Nephron progenitor cell (in vitro differentiated cells): ENCODE measurements around the gene CEP63.

Source experiments
- DNase-seq: peaks from one replicate; pipeline ENCODE4 v3.0.0; 2021
- H3K27ac Mint-ChIP-seq: 2 replicates; pipeline ENCODE4 v1.8.0; 2021; ENCODE audit warnings: mild to moderate bottlenecking, moderate library complexity, mixed read lengths
- H3K27me3 Mint-ChIP-seq: 2 replicates; pipeline ENCODE4 v1.8.0; 2021; ENCODE audit warnings: mild to moderate bottlenecking, low read depth, mixed read lengths; ENCODE audit not compliant: poor library complexity
- H3K36me3 Mint-ChIP-seq: 2 replicates; pipeline ENCODE4 v1.8.0; 2021; ENCODE audit warnings: low read depth, mixed read lengths
- H3K4me1 Mint-ChIP-seq: 2 replicates; pipeline ENCODE4 v1.8.0; 2021; ENCODE audit warnings: mixed read lengths
- H3K4me3 Mint-ChIP-seq: 2 replicates; pipeline ENCODE4 v1.8.0; 2021; ENCODE audit warnings: mild to moderate bottlenecking, moderate library complexity, mixed read lengths
- H3K9me3 Mint-ChIP-seq: 2 replicates; pipeline ENCODE4 v1.8.0; 2021; ENCODE audit warnings: mild to moderate bottlenecking, moderate library complexity, mixed read lengths
- CTCF ChIP-seq: fragments of 200-600 bp; sonication (generic); IDR thresholded peaks from 2 replicates; pipeline ENCODE4 v1.5.0; 2021; ENCODE audit warnings: antibody characterized with exemption

Gene CEP63

DNA sequence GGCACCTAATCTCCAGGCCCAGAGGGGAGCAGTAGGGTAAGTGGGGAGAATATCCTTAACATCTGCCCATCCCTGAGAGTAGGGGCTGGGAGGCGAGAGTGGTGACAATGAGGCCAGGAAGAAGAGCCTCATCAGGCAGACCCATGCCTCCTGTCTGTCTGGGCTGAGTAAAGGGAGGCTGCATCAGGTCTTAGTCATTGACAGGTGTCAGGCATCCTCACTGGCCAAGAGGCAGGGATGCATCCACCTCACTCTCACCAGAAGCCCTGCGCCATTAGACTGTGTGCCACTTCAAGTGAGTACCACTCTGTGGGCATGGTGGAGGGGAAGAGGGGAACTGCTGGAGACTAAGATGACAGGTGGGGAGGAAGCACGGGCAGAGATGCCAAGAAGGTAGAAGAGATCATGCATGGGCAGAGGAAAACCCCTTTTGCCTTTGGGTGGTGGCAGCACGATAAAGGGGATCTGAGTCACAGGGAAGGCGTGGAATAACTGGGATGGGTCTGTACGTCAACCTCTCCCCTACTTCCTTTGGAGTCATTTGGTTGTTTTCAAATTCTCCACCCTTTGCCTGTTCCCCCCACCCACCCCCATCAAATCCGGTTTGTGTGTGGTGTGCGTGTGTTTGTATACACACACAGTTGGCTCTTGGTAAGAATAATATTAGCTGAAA is 14.2 kb upstream of the CEP63 start:
- Mint-ChIP-seq H3K36me3 (no peaks in the 10 kb centered on the region), H3K27me3 (no peaks in the 10 kb centered on the region), H3K4me3 (no peak overlapping the region), H3K9me3 (no peaks in the 10 kb centered on the region), H3K27ac (no peak overlapping the region), H3K4me1 (peaks cover 41% of the 10 kb centered on the region)
- TF ChIP-seq CTCF: no peak
- DNase-seq: no peak

DNA sequence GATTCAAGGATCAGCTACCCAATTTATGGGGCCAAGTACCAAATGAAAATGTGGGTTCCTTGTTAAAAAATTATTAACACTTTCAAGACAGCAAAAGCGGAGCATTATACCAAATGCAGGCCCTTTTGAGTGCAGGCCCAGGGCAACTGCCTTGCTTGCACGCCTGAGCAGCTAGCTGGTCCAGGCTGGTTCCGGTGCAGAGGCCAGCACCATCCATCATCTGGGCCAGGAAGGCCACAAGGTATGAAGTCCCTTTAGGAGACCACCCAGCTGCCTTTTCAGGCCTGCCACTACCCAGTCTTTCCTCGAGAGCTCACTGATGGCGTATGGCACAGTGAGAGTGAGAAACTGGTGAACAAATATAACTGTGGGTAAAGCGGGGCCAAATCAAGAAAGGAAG is 13.0 kb upstream of the CEP63 start:
- no peak overlapping the region for H3K27ac Mint-ChIP-seq
- peaks cover 36% of the 10 kb centered on the region for H3K4me1 Mint-ChIP-seq
- no peak for TF ChIP-seq CTCF
- no peak overlapping the region for H3K4me3 Mint-ChIP-seq
- no peak for DNase-seq
- no peaks in the 10 kb centered on the region for H3K27me3 Mint-ChIP-seq
- H3K9me3 Mint-ChIP-seq: no peaks in the 10 kb centered on the region
- peaks cover 6% of the 10 kb centered on the region for H3K36me3 Mint-ChIP-seq

DNA sequence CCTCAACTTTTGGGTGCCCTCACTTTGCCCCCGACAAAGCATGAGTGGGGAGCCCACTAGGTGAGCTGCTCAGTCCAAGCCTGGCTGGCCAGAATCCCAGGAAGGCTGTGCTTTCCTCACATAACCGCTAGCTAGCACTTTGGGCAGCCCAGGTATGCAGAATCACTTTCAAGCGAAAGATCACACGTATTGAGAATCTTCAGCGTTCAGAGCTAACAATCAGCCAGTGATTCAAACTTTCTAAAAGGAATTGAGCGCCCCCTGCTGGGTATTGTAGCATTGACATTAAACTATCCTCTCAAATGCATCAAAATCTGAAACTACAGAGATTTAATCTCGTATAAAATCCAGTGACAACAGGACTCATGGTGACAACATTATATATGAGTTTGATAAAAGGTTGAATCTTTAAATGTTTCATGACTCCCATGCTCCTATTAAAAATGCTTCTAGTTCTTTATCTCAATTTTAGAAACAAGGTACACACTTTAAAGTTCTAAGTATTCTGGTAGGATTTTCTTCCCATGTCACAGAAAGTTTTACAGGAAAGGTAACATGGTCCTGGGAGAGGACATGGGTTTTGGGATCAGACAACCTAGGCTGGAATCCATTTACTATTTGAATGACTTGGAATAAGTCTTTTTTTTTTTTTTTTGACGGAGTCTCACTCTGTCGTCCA is 11.8 kb upstream of the CEP63 start:
- no peak overlapping the region for H3K27ac Mint-ChIP-seq
- H3K4me3 Mint-ChIP-seq: no peak overlapping the region
- DNase-seq: peak; percentile 89
- H3K4me1 Mint-ChIP-seq: peaks cover 29% of the 10 kb centered on the region
- TF ChIP-seq CTCF: peak; percentile 81
- no peaks in the 10 kb centered on the region for H3K27me3 Mint-ChIP-seq
- no peaks in the 10 kb centered on the region for H3K9me3 Mint-ChIP-seq
- H3K36me3 Mint-ChIP-seq: peaks cover 10% of the 10 kb centered on the region

GRCh38 chr3:134474956-134475355 is 10.9 kb upstream of the CEP63 start:
- peaks cover 29% of the 10 kb centered on the region for H3K4me1 Mint-ChIP-seq

DNA sequence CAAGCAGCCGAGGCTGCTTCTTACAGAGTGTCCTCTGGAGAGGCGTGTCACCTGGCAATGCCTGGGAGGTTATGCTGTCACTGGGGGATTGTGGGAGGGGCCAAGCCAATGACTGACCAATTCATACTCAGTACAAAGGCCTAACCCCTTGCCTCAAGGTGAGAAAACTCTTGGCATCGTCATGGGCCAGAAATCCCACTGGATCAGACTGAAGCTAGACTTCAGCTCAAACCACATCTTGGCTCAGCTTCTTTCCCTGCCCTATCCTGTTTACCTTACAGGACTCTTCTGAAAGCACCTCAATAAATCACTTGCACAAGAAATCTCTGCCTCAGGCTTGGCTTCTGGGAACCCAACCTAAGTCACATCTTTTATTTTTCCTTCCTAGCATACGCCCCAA is 9.6 kb upstream of the CEP63 start:
- Mint-ChIP-seq H3K27ac (peak overlapping the region; percentile 68), H3K4me1 (peaks cover 29% of the 10 kb centered on the region), H3K36me3 (peaks cover 21% of the 10 kb centered on the region), H3K4me3 (no peak overlapping the region), H3K9me3 (no peaks in the 10 kb centered on the region), H3K27me3 (no peaks in the 10 kb centered on the region)
- no peak for TF ChIP-seq CTCF
- DNase-seq: no peak

More at GRCh38 chr3:134474956-134475355, 10.9 kb upstream of the CEP63 start:
- Mint-ChIP-seq H3K36me3 (peaks cover 15% of the 10 kb centered on the region), H3K4me3 (no peak overlapping the region), H3K27ac (peak overlapping the region; percentile 68), H3K9me3 (no peaks in the 10 kb centered on the region), H3K27me3 (no peaks in the 10 kb centered on the region)
- no peak for DNase-seq
- TF ChIP-seq CTCF: no peak

DNA sequence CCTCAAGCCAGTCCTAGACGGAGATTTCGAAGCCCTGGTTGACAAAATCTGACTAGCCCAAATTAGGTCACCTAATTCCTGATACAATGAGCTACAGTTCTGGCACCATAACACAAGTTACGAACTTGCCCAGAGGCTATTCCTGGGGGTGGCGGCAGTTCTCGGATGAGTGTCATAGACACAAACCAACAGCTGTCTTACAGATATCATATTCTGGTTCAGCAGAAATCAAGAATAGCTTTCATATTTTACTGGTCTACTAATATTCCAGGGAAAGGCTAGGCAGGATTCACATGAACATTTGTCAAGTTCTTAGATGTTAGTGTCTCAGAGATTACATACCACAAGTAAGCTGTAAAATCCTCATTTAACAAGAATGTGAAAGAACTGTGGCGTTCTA is 8.9 kb upstream of the CEP63 start:
- no peak for DNase-seq
- TF ChIP-seq CTCF: no peak
- Mint-ChIP-seq H3K9me3 (no peaks in the 10 kb centered on the region), H3K36me3 (peaks cover 27% of the 10 kb centered on the region), H3K4me1 (peaks cover 29% of the 10 kb centered on the region), H3K27ac (peak overlapping the region; percentile 68), H3K27me3 (no peaks in the 10 kb centered on the region), H3K4me3 (no peak overlapping the region)
